GM18505 (cell line): ENCODE results near the gene KCP.

Source experiments
- ATAC-seq: cut with Tn5 transposase; IDR thresholded peaks from one replicate; pipeline ENCODE4 v1.9.1; 2021; ENCODE audit not compliant: unreplicated experiment
- POLR2A ChIP-seq: IDR thresholded peaks from 4 replicates; pipeline ENCODE4 v1.6.1; 2011; ENCODE audit warnings: borderline replicate concordance; ENCODE audit not compliant: insufficient read depth, insufficient read length; ENCODE audit errors: extremely low read depth

Gene KCP

GRCh38 chr7:128867842-128868623 is 42.5 kb downstream of the KCP start:
- TF ChIP-seq POLR2A: no peak
- no peak for ATAC-seq

GRCh38 chr7:128867241-128867640 is 43.3 kb downstream of the KCP start:
- no peak for TF ChIP-seq POLR2A
- ATAC-seq: no peak

- no peak for ATAC-seq
- peak; percentile 7 for TF ChIP-seq POLR2A
Measured at GRCh38 chr7:128865996-128866877, 44.3 kb downstream of the KCP start.

- no peak for ATAC-seq
- TF ChIP-seq POLR2A: no peak
Measured at GRCh38 chr7:128865303-128865702, 45.2 kb downstream of the KCP start.

- TF ChIP-seq POLR2A: no peak
Measured at GRCh38 chr7:128863433-128863989, 47.0 kb downstream of the KCP start.

GRCh38 chr7:128862571-128863432 is 47.7 kb downstream of the KCP start, which contains the start of gene ATP6V1F:
Gene ATP6V1F, plus strand, starts transcription at chr7:128862856. Its CDS starts 49 bp downstream, at chr7:128862905.
- TF ChIP-seq POLR2A: peak; percentile 84
- ATAC-seq: peak; percentile 81

More at GRCh38 chr7:128863433-128863989, 47.0 kb downstream of the KCP start:
- ATAC-seq: no peak

GRCh38 chr7:128861957-128862570 is 48.4 kb downstream of the KCP start:
- no peak for TF ChIP-seq POLR2A
- ATAC-seq: no peak

- ATAC-seq: no peak
- no peak for TF ChIP-seq POLR2A
Measured at GRCh38 chr7:128860158-128861073, 50.1 kb downstream of the KCP start.

- TF ChIP-seq POLR2A: no peak
- ATAC-seq: no peak
Measured at GRCh38 chr7:128859232-128860157, 51.0 kb downstream of the KCP start.

GRCh38 chr7:128858380-128859231 is 51.9 kb downstream of the KCP start:
- no peak for TF ChIP-seq POLR2A

More at GRCh38 chr7:128858380-128859231, 51.9 kb downstream of the KCP start:
- ATAC-seq: no peak
